HepG2 (cell line): Measurements from ENCODE around the gene CXCL17. TPM values are rescaled to one million over a fixed set of nuclear protein-coding genes. Genes with fewer than 3 reads are reported as not detected.

Experiments
- JDP2 ChIP-seq: sonication (generic); formaldehyde crosslinking; IDR thresholded peaks from 2 replicates; pipeline ENCODE4 v1.8.1; 2022; ENCODE audit warnings: missing genetic modification reagents, borderline replicate concordance
- KLF12 ChIP-seq: sonication (generic); formaldehyde crosslinking; IDR thresholded peaks from 2 replicates; pipeline ENCODE4 v1.4.0; 2020; ENCODE audit warnings: missing genetic modification reagents, borderline replicate concordance
- POLR2AphosphoS5 ChIP-seq: IDR thresholded peaks from 2 replicates; pipeline ENCODE4 v1.6.1; 2012; ENCODE audit warnings: low read depth, low read length
- SMARCE1 ChIP-seq: fragments of 450-650 bp; IDR thresholded peaks from 2 replicates; pipeline ENCODE4 v1.6.1; 2017; ENCODE audit warnings: borderline replicate concordance
- SNAPC2 ChIP-seq: sonication (generic); formaldehyde crosslinking; IDR thresholded peaks from 2 replicates; pipeline ENCODE4 v1.8.1; 2022; ENCODE audit warnings: mild to moderate bottlenecking, missing genetic modification reagents
- YY1 ChIP-seq: IDR thresholded peaks from 2 replicates; pipeline ENCODE4 v1.6.1; 2011; ENCODE audit warnings: low read length, low read depth, moderate library complexity, mild to moderate bottlenecking; ENCODE audit not compliant: insufficient read depth, insufficient replicate concordance
- ZMYM3 ChIP-seq: sonication (generic); formaldehyde crosslinking; IDR thresholded peaks from 2 replicates; pipeline ENCODE4 v1.5.1; 2020; ENCODE audit warnings: mild to moderate bottlenecking, missing genetic modification reagents
- ZNF253 ChIP-seq: sonication (generic); formaldehyde crosslinking; IDR thresholded peaks from 2 replicates; pipeline ENCODE4 v1.8.0; 2022; ENCODE audit warnings: mild to moderate bottlenecking, missing genetic modification reagents, borderline replicate concordance
- ZNF337 ChIP-seq: sonication (generic); formaldehyde crosslinking; IDR thresholded peaks from 2 replicates; pipeline ENCODE4 v1.5.1; 2020; ENCODE audit warnings: missing genetic modification reagents, low read depth, mild to moderate bottlenecking, borderline replicate concordance
- ZNF567 ChIP-seq: sonication (generic); formaldehyde crosslinking; IDR thresholded peaks from 2 replicates; pipeline ENCODE4 v1.8.1; 2023; ENCODE audit warnings: mild to moderate bottlenecking, missing genetic modification reagents, borderline replicate concordance
- ZNF780A ChIP-seq: sonication (generic); formaldehyde crosslinking; IDR thresholded peaks from 2 replicates; pipeline ENCODE4 v1.8.0; 2022; ENCODE audit warnings: mild to moderate bottlenecking, missing genetic modification reagents, moderate library complexity
- ZSCAN9 ChIP-seq: IDR thresholded peaks from 2 replicates; pipeline ENCODE4 v1.6.1; 2016; ENCODE audit warnings: borderline replicate concordance
- polyA plus RNA-seq, 8 experiments: library from polyadenylated mRNA; depleted of rRNA in 3 of 8; stranded (reverse) in 7 of 8; unstranded in 1 of 8; fragments of >200 nt; fragmentation: Illumina TruSeq in 4 of 8; extraction: Trizol in 4 of 8; gene quantifications; 2 replicates each; pipeline versions ENCODE4 v1.2.1 to v1.2.3, GENCODE V29; 2011 to 2016; ENCODE audit warnings: low read depth in 4 of 8, missing spikeins in 1 of 8, mixed read lengths in 1 of 8; ENCODE audit not compliant: insufficient read depth in 1 of 8
- total RNA-seq, 5 experiments: library from RNA; depleted of rRNA; stranded (reverse); fragments of >200 nt; fragmentation: Illumina TruSeq; extraction: Trizol; gene quantifications; 2 replicates each; pipeline ENCODE4 v1.2.3, GENCODE V29; 2016; ENCODE audit warnings: low read depth in 1 of 5
- TF ChIP-seq, protein P1 (sequence below): sonication (generic); formaldehyde crosslinking; IDR thresholded peaks from 2 replicates; pipeline ENCODE4 v1.8.1; 2023; ENCODE audit warnings: mild to moderate bottlenecking, missing genetic modification reagents, borderline replicate concordance
- TF ChIP-seq, protein P2 (sequence below): sonication (generic); formaldehyde crosslinking; IDR thresholded peaks from 2 replicates; pipeline ENCODE4 v1.4.0; 2020; ENCODE audit warnings: low read depth, mild to moderate bottlenecking, missing genetic modification reagents
- TF ChIP-seq, protein P3 (sequence below): sonication (generic); formaldehyde crosslinking; IDR thresholded peaks from 2 replicates; pipeline ENCODE4 v1.4.0; 2020; ENCODE audit warnings: mild to moderate bottlenecking, missing genetic modification reagents
- TF ChIP-seq, protein P4 (sequence below): IDR thresholded peaks from 2 replicates; pipeline ENCODE4 v1.6.1; 2016; ENCODE audit warnings: mild to moderate bottlenecking
- TF ChIP-seq, protein P5 (sequence below): IDR thresholded peaks from 2 replicates; pipeline ENCODE4 v1.4.0; 2020; ENCODE audit warnings: mild to moderate bottlenecking, missing genetic modification reagents
- TF ChIP-seq, protein P6 (sequence below): sonication (generic); formaldehyde crosslinking; IDR thresholded peaks from 2 replicates; pipeline ENCODE4 v1.4.0; 2020; ENCODE audit warnings: mild to moderate bottlenecking, missing genetic modification reagents
- TF ChIP-seq, protein P7 (sequence below): sonication (generic); formaldehyde crosslinking; IDR thresholded peaks from 2 replicates; pipeline ENCODE4 v1.4.0; 2020; ENCODE audit warnings: missing genetic modification reagents

The CXCL17 gene
- total and polyA plus RNA-seq, 2 of the 13 experiments (the other 11 are each of a cell fraction or from before 2014, with no cell fraction given), result 0.12 TPM; not detected in 1

DNA sequence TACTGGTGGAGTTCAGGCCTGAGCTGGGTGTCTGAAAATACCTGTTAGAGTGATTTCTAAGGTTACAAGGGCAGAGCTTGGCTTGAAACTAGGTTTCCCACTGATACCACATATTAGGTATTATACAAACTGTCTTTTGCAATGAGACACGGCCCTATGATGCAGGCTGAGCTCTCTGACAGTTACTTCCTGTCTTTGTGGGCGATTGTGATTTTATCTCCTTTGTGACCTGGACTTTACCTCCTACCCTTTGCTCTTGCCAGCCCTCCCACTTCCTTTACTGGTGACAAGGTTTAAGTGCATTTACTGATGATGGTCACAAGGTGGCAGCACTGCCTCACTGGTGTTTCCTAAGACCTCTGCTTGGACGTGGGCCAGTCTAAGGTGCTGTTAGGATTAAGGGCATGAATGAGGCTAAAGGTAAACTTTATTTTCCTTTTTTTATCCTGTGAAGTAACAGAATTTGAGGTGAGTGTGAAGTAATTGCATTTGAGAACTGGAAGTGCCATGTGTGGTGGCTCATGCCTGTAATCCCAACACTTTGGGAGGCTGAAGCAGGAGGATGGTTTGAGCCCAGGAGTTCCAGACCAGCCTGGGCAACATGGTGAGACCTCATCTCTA, 7.7 kb upstream of the CXCL17 start (continued):
- TF ChIP-seq, protein P1, sequence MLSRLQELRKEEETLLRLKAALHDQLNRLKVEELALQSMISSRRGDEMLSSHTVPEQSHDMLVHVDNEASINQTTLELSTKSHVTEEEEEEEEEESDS, result peak; percentile 80; the same call in 1 of the 2 replicates
- TF ChIP-seq ZMYM3 (CRISPR knock-in tag) (peak; percentile 84; the same call in 1 of the 2 replicates), YY1 (no peak), SMARCE1 (no peak), ZSCAN9 (peak; percentile 67; the same call in 1 of the 2 replicates), POLR2AphosphoS5 (no peak), ZNF780A (CRISPR knock-in tag) (no peak), ZNF253 (CRISPR knock-in tag) (no peak), ZNF567 (CRISPR knock-in tag) (peak; percentile 91; the same call in 1 of the 2 replicates), SNAPC2 (CRISPR knock-in tag) (peak; percentile 84; the same call in 1 of the 2 replicates), JDP2 (CRISPR knock-in tag) (no peak), ZNF337 (CRISPR knock-in tag) (0 out of 2 replicates have a peak, but pooled peaks have one; percentile 48), KLF12 (CRISPR knock-in tag) (no peak)
- TF ChIP-seq, protein P2, sequence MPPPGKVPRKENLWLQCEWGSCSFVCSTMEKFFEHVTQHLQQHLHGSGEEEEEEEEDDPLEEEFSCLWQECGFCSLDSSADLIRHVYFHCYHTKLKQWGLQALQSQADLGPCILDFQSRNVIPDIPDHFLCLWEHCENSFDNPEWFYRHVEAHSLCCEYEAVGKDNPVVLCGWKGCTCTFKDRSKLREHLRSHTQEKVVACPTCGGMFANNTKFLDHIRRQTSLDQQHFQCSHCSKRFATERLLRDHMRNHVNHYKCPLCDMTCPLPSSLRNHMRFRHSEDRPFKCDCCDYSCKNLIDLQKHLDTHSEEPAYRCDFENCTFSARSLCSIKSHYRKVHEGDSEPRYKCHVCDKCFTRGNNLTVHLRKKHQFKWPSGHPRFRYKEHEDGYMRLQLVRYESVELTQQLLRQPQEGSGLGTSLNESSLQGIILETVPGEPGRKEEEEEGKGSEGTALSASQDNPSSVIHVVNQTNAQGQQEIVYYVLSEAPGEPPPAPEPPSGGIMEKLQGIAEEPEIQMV (CRISPR knock-in tag), result 0 out of 2 replicates have a peak, but pooled peaks have one; percentile 36
- TF ChIP-seq, protein P3, sequence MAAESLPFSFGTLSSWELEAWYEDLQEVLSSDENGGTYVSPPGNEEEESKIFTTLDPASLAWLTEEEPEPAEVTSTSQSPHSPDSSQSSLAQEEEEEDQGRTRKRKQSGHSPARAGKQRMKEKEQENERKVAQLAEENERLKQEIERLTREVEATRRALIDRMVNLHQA, result no peak
- TF ChIP-seq, protein P4, sequence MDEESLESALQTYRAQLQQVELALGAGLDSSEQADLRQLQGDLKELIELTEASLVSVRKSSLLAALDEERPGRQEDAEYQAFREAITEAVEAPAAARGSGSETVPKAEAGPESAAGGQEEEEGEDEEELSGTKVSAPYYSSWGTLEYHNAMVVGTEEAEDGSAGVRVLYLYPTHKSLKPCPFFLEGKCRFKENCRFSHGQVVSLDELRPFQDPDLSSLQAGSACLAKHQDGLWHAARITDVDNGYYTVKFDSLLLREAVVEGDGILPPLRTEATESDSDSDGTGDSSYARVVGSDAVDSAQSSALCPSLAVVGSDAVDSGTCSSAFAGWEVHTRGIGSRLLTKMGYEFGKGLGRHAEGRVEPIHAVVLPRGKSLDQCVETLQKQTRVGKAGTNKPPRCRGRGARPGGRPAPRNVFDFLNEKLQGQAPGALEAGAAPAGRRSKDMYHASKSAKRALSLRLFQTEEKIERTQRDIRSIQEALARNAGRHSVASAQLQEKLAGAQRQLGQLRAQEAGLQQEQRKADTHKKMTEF, result peak; percentile 87
- TF ChIP-seq, protein P5, sequence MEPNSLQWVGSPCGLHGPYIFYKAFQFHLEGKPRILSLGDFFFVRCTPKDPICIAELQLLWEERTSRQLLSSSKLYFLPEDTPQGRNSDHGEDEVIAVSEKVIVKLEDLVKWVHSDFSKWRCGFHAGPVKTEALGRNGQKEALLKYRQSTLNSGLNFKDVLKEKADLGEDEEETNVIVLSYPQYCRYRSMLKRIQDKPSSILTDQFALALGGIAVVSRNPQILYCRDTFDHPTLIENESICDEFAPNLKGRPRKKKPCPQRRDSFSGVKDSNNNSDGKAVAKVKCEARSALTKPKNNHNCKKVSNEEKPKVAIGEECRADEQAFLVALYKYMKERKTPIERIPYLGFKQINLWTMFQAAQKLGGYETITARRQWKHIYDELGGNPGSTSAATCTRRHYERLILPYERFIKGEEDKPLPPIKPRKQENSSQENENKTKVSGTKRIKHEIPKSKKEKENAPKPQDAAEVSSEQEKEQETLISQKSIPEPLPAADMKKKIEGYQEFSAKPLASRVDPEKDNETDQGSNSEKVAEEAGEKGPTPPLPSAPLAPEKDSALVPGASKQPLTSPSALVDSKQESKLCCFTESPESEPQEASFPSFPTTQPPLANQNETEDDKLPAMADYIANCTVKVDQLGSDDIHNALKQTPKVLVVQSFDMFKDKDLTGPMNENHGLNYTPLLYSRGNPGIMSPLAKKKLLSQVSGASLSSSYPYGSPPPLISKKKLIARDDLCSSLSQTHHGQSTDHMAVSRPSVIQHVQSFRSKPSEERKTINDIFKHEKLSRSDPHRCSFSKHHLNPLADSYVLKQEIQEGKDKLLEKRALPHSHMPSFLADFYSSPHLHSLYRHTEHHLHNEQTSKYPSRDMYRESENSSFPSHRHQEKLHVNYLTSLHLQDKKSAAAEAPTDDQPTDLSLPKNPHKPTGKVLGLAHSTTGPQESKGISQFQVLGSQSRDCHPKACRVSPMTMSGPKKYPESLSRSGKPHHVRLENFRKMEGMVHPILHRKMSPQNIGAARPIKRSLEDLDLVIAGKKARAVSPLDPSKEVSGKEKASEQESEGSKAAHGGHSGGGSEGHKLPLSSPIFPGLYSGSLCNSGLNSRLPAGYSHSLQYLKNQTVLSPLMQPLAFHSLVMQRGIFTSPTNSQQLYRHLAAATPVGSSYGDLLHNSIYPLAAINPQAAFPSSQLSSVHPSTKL, result peak; percentile 94
- TF ChIP-seq, protein P6, sequence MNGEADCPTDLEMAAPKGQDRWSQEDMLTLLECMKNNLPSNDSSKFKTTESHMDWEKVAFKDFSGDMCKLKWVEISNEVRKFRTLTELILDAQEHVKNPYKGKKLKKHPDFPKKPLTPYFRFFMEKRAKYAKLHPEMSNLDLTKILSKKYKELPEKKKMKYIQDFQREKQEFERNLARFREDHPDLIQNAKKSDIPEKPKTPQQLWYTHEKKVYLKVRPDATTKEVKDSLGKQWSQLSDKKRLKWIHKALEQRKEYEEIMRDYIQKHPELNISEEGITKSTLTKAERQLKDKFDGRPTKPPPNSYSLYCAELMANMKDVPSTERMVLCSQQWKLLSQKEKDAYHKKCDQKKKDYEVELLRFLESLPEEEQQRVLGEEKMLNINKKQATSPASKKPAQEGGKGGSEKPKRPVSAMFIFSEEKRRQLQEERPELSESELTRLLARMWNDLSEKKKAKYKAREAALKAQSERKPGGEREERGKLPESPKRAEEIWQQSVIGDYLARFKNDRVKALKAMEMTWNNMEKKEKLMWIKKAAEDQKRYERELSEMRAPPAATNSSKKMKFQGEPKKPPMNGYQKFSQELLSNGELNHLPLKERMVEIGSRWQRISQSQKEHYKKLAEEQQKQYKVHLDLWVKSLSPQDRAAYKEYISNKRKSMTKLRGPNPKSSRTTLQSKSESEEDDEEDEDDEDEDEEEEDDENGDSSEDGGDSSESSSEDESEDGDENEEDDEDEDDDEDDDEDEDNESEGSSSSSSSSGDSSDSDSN (CRISPR knock-in tag), result no peak; the same call in 1 of the 2 replicates
- TF ChIP-seq, protein P7, sequence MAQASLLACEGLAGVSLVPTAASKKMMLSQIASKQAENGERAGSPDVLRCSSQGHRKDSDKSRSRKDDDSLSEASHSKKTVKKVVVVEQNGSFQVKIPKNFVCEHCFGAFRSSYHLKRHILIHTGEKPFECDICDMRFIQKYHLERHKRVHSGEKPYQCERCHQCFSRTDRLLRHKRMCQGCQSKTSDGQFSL (CRISPR knock-in tag), result no peak
